Gastroesophageal sphincter (tissue), 3 donors: ENCODE results near the gene C10orf143.

Source experiments
- EP300 ChIP-seq: sonication (generic); formaldehyde crosslinking; IDR thresholded peaks from one replicate; pipeline ENCODE4 v1.6.1; 2017; ENCODE audit warnings: antibody characterized with exemption, mild to moderate bottlenecking
- POLR2A ChIP-seq, 2 donors: fragments of 450-650 bp; IDR thresholded peaks; one replicate each; pipeline ENCODE4 v1.6.1; 2017; ENCODE audit warnings: antibody characterized with exemption in 2 of 2, mild to moderate bottlenecking in 2 of 2, moderate library complexity in 1 of 2
- TF ChIP-seq, protein P1 (sequence below), 4 experiments: fragments of 200-600 bp in 2 of 4; fragments of 450-650 bp in 2 of 4; sonication (generic) in 1 of 4; IDR thresholded peaks; one replicate each; pipeline ENCODE4 v1.5.1; 2017 to 2019; ENCODE audit warnings: antibody characterized with exemption in 4 of 4, mild to moderate bottlenecking in 2 of 4, moderate library complexity in 2 of 4

DNA sequence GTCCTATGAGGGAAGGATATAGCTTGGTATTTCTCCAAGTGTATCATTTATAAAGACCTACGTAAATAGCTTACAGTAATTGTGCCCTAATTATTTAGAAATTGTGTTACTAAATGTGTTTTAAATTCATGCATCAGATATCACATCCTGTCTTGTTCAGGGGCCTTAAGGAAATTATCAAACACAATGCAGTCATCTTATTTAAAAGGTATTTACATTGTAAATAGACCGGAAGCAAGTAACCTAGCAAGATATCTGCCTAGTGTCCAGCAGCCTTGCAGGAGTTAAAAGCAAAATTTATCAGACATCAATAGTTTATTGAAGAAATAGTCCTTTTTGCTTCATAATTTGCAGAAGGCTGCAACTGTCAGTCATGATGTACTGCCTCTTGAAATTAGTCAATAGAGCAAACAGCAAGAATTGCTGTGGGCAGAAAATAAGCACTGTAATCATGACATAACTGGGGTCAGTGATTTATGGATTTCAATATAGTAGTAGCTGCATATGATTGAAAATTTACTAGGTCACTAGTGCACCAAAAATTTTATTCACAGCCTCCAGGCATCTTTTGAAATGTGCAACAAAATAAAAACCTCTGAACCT, 48.7 kb upstream of the C10orf143 start:
- TF ChIP-seq EP300 (no peak), POLR2A (IDR thresholded peaks at IDR 0.05) (no peak)
- TF ChIP-seq, protein P1, sequence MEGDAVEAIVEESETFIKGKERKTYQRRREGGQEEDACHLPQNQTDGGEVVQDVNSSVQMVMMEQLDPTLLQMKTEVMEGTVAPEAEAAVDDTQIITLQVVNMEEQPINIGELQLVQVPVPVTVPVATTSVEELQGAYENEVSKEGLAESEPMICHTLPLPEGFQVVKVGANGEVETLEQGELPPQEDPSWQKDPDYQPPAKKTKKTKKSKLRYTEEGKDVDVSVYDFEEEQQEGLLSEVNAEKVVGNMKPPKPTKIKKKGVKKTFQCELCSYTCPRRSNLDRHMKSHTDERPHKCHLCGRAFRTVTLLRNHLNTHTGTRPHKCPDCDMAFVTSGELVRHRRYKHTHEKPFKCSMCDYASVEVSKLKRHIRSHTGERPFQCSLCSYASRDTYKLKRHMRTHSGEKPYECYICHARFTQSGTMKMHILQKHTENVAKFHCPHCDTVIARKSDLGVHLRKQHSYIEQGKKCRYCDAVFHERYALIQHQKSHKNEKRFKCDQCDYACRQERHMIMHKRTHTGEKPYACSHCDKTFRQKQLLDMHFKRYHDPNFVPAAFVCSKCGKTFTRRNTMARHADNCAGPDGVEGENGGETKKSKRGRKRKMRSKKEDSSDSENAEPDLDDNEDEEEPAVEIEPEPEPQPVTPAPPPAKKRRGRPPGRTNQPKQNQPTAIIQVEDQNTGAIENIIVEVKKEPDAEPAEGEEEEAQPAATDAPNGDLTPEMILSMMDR (IDR thresholded peaks at IDR 0.05), result no peak
